Mesothelial cell of epicardium (in vitro differentiated cells): ENCODE data around the gene AK4. TPM values are rescaled to one million over a fixed set of nuclear protein-coding genes. Genes with fewer than 3 reads are reported as not detected.

Experiments used
- DNase-seq, 2 experiments: peaks; one replicate each; pipeline ENCODE4 v3.0.0; 2021; ENCODE audit warnings: low spot score in 2 of 2; ENCODE audit not compliant: unreplicated experiment in 2 of 2
- H3K27ac Mint-ChIP-seq: 2 replicates; pipeline ENCODE4 v1.8.0; 2021; ENCODE audit warnings: mixed read lengths
- H3K27me3 Mint-ChIP-seq: 2 replicates; pipeline ENCODE4 v1.8.0; 2021; ENCODE audit warnings: low read depth, mixed read lengths
- H3K36me3 Mint-ChIP-seq: 2 replicates; pipeline ENCODE4 v1.8.0; 2021; ENCODE audit warnings: mixed read lengths
- H3K4me1 Mint-ChIP-seq: 2 replicates; pipeline ENCODE4 v1.8.0; 2021; ENCODE audit warnings: mixed read lengths
- H3K4me3 Mint-ChIP-seq: 2 replicates; pipeline ENCODE4 v1.8.0; 2021; ENCODE audit warnings: mild to moderate bottlenecking, moderate library complexity, mixed read lengths
- H3K9me3 Mint-ChIP-seq: 2 replicates; pipeline ENCODE4 v1.8.0; 2021; ENCODE audit warnings: mixed read lengths
- CTCF ChIP-seq: fragments of 200-600 bp; sonication (generic); IDR thresholded peaks from one replicate; pipeline ENCODE4 v1.5.0; 2021; ENCODE audit warnings: antibody characterized with exemption; ENCODE audit not compliant: unreplicated experiment
- total RNA-seq: library from RNA; stranded (reverse); gene quantifications from 3 replicates; pipeline ENCODE4 v1.2.1, GENCODE V29; 2021

The AK4 gene
- total RNA-seq, 1 donor from 2014 or later, result 20.7 TPM

- Mint-ChIP-seq H3K27ac (peak overlapping the region; percentile 98), H3K36me3 (no peaks in the 10 kb centered on the region)
- TF ChIP-seq CTCF, result no peak
These were observed 107.1 kb downstream of the AK4 start for GRCh38 chr1:65255035-65255655.

GRCh38 chr1:65255656-65256050, 107.7 kb downstream of the AK4 start:
- H3K27ac Mint-ChIP-seq, result peak overlapping the region; percentile 98
- no peaks in the 10 kb centered on the region for H3K36me3 Mint-ChIP-seq
- peaks cover 2% of the 10 kb centered on the region for H3K27me3 Mint-ChIP-seq
- TF ChIP-seq CTCF, result no peak
- H3K4me1 Mint-ChIP-seq, result peaks cover 28% of the 10 kb centered on the region
- peak overlapping the region; percentile 91 for H3K4me3 Mint-ChIP-seq
- H3K9me3 Mint-ChIP-seq, result no peaks in the 10 kb centered on the region
- DNase-seq, result no peak

More at GRCh38 chr1:65255035-65255655, 107.1 kb downstream of the AK4 start:
- Mint-ChIP-seq H3K27me3 (peaks cover 2% of the 10 kb centered on the region), H3K4me1 (peaks cover 28% of the 10 kb centered on the region), H3K4me3 (peak overlapping the region; percentile 91), H3K9me3 (no peaks in the 10 kb centered on the region)
- DNase-seq, result peak in 1 of 2 experiments; percentile 49

DNA sequence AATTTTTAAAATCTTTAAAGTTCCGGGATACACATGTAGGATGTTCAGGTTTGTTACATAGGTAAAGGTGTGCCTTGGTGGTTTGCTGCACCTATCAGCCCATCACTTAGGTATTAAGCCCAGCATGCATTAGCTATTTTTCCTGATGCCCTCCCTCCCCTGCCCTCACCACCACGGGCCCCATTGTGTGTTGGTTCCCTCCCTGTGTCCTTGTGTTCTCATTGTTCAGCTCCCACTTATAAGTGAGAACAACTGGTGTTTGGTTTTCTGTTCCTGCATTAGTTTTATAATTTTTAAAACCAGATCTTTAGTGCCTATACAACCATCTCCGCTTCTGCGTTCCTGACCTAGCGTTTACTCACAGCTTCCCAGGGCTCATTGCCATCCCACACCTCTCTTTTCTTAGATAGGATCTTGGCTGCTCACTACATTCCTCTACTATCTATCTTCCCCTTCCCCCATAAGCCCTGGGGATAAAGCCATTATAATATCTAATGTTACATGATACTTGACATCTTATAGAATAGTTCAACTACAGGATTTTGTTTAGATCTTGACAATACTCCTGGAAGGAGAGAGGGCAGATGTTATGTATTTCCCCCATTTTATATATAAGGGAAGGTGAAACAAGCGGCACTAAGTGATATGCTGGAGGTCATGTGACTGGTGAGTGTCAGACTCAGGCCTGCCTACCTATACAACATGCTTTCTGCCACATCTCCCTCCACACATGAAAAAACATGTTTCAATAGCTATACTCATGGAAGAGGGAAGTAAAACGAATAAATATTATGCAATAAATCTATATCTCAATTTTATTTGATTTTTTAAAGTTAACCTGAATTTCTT, 109.1 kb downstream of the AK4 start:
- Mint-ChIP-seq H3K27ac (peak overlapping the region; percentile 59), H3K27me3 (peaks cover 2% of the 10 kb centered on the region)

DNA sequence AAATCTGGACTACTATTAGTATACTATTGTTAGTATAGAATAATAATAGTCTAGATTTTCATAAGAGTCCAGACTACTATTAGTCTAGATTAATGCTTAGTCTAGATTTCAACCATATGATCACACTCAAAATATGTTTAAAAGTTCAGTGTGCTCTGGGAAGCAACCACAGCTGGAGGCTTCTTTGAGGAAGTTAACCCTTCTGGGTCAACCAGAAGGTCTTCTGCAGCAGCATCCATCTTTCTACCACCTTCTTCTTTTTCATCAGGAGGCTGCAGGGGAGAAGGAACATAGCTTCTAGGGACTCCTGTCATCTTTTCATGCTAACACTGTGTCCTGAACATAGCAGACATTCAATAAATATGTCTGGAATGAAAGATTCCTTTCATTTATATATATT, 110.1 kb downstream of the AK4 start:
- peaks cover 2% of the 10 kb centered on the region for H3K27me3 Mint-ChIP-seq
- H3K36me3 Mint-ChIP-seq, result no peaks in the 10 kb centered on the region
- no peak overlapping the region for H3K4me3 Mint-ChIP-seq
- DNase-seq, result no peak
- no peak for TF ChIP-seq CTCF
- H3K9me3 Mint-ChIP-seq, result no peaks in the 10 kb centered on the region
- peaks cover 26% of the 10 kb centered on the region for H3K4me1 Mint-ChIP-seq
- H3K27ac Mint-ChIP-seq, result no peak overlapping the region

More for the DNA sequence above, 109.1 kb downstream of the AK4 start:
- DNase-seq, result no peak
- no peak for TF ChIP-seq CTCF
- Mint-ChIP-seq H3K36me3 (no peaks in the 10 kb centered on the region), H3K4me1 (peaks cover 28% of the 10 kb centered on the region), H3K4me3 (peak overlapping the region; percentile 40), H3K9me3 (no peaks in the 10 kb centered on the region)

DNA sequence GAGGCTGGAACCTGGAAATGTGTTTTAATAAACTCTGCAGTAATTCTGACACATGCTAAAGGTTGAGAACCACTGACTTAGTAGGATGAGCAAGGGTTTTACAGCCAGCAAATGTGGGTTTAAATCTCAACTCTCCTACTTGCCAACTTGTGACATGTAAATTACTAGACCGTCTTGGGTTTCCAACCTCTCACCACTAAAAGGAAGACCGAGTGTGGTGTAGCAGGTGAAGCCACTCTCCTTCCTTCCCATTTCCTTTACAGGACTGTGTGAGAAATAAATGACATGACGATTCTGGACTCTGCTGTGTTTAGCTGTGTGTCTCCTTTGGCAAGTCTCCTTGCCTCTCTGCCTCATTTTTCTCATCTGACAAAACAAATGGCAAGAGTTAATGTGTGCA, 111.8 kb downstream of the AK4 start:
- DNase-seq, result no peak
- Mint-ChIP-seq H3K4me1 (peaks cover 25% of the 10 kb centered on the region), H3K4me3 (no peak overlapping the region), H3K9me3 (no peaks in the 10 kb centered on the region), H3K27ac (no peak overlapping the region), H3K27me3 (peaks cover 2% of the 10 kb centered on the region), H3K36me3 (no peaks in the 10 kb centered on the region)
- no peak for TF ChIP-seq CTCF
